Neural progenitor cell (in vitro differentiated cells): ENCODE measurements around the gene NTRK3.

Experiments used
- EZH2 ChIP-seq: fragments of 200-600 bp; sonication (generic); IDR thresholded peaks from 2 replicates; pipeline ENCODE4 v1.6.1; 2017; ENCODE audit warnings: antibody characterized with exemption, mild to moderate bottlenecking, moderate library complexity
- TF ChIP-seq, protein P1 (sequence below): fragments of 200-600 bp; sonication (generic); IDR thresholded peaks from 2 replicates; pipeline ENCODE4 v1.5.1; 2017; ENCODE audit warnings: antibody characterized with exemption, mild to moderate bottlenecking

DNA sequence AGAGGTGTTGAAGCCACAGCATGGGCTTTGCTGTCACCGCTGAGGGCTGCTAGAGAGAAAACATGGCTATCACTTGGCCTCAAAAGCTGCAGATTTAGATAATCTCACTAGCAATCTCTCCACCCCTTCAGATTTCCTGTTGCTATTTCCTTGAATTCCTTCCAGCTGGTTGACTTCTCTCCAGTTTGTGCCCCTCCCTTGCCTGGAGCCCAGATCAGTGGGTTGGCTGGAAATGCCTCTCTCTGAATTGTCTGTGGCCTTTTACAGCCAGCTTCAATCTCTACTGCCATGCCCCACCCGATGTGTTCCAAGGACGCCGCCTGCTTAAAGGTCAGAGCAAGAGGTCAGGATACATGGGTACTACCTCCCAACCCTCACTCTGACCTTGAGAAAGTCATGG is 294.1 kb downstream of the NTRK3 start:
- TF ChIP-seq, protein P1, sequence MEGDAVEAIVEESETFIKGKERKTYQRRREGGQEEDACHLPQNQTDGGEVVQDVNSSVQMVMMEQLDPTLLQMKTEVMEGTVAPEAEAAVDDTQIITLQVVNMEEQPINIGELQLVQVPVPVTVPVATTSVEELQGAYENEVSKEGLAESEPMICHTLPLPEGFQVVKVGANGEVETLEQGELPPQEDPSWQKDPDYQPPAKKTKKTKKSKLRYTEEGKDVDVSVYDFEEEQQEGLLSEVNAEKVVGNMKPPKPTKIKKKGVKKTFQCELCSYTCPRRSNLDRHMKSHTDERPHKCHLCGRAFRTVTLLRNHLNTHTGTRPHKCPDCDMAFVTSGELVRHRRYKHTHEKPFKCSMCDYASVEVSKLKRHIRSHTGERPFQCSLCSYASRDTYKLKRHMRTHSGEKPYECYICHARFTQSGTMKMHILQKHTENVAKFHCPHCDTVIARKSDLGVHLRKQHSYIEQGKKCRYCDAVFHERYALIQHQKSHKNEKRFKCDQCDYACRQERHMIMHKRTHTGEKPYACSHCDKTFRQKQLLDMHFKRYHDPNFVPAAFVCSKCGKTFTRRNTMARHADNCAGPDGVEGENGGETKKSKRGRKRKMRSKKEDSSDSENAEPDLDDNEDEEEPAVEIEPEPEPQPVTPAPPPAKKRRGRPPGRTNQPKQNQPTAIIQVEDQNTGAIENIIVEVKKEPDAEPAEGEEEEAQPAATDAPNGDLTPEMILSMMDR, result no peak
- TF ChIP-seq EZH2, result no peak
